ENCODE results near the gene METTL13.
"Not testable (repeated sequence)": the region's sequence is repeated elsewhere in the genome, so short reads cannot be mapped to it uniquely, and the experiment has no call there.

Gene METTL13

GRCh38 chr1:171769171-171769570, 12.3 kb upstream of the METTL13 start:
- DNase-seq (ENCODE audit: low read depth) = no peak

GRCh38 chr1:171769754-171770153, 11.7 kb upstream of the METTL13 start:
- no peak for DNase-seq (ENCODE audit: low read depth)

GRCh38 chr1:171772312-171772711, 9.1 kb upstream of the METTL13 start:
- DNase-seq (ENCODE audit: low read depth) = no peak

GRCh38 chr1:171780583-171781175, 781 bp upstream of the METTL13 start:
- no peak for DNase-seq (ENCODE audit: low read depth)

- DNase-seq (ENCODE audit: low read depth) = no peak
These were observed 2.5 kb downstream of the METTL13 start for GRCh38 chr1:171783816-171784530.

- no peak for DNase-seq (ENCODE audit: low read depth)
These were observed 3.3 kb downstream of the METTL13 start for GRCh38 chr1:171784784-171785183.

GRCh38 chr1:171785766-171786165, 4.3 kb downstream of the METTL13 start:
- DNase-seq (ENCODE audit: low read depth) = no peak

- DNase-seq (ENCODE audit: low read depth) = no peak
These were observed 5.1 kb downstream of the METTL13 start for GRCh38 chr1:171786534-171786933.

GRCh38 chr1:171787686-171788480, 6.4 kb downstream of the METTL13 start:
- DNase-seq (ENCODE audit: low read depth) = no peak

- DNase-seq (ENCODE audit: low read depth) = no peak
These were observed 7.2 kb downstream of the METTL13 start for GRCh38 chr1:171788696-171789095.

- no peak for DNase-seq (ENCODE audit: low read depth)
These were observed 8.9 kb downstream of the METTL13 start for GRCh38 chr1:171790318-171790717.

- DNase-seq (ENCODE audit: low read depth) = no peak
These were observed 11.4 kb downstream of the METTL13 start for GRCh38 chr1:171792656-171793369.

GRCh38 chr1:171793636-171794035, 12.2 kb downstream of the METTL13 start:
- DNase-seq (ENCODE audit: low read depth) = no peak

GRCh38 chr1:171794085-171794484, 12.6 kb downstream of the METTL13 start:
- DNase-seq (ENCODE audit: low read depth) = no peak

GRCh38 chr1:171796592-171796991, 15.1 kb downstream of the METTL13 start:
- no peak for DNase-seq (ENCODE audit: low read depth)

GRCh38 chr1:171798311-171798710, 16.9 kb downstream of the METTL13 start:
- DNase-seq (ENCODE audit: low read depth) = no peak

- DNase-seq (ENCODE audit: low read depth) = no peak
These were observed 17.3 kb downstream of the METTL13 start for GRCh38 chr1:171798765-171799164.

- DNase-seq (ENCODE audit: low read depth) = no peak
These were observed 17.7 kb downstream of the METTL13 start for GRCh38 chr1:171799166-171799565.

GRCh38 chr1:171799698-171800097, 18.2 kb downstream of the METTL13 start:
- not testable (repeated sequence) for DNase-seq (ENCODE audit: low read depth)

GRCh38 chr1:171800342-171800741, 18.9 kb downstream of the METTL13 start:
- no peak for DNase-seq (ENCODE audit: low read depth)

- no peak for DNase-seq (ENCODE audit: low read depth)
These were observed 19.4 kb downstream of the METTL13 start for GRCh38 chr1:171800851-171801250.

- DNase-seq (ENCODE audit: low read depth) = no peak
These were observed 20.0 kb downstream of the METTL13 start for GRCh38 chr1:171801487-171801891.
